Muscle of leg (tissue), 11 donors: ENCODE data around the gene RRP7A. TPM values are rescaled to one million over a fixed set of nuclear protein-coding genes. Genes with fewer than 3 reads are reported as not detected.
"Not testable (repeated sequence)": the region's sequence is repeated elsewhere in the genome, so short reads cannot be mapped to it uniquely, and the experiment has no call there.

ENCODE experiments used
- DNase-seq: peaks from one replicate; pipeline ENCODE4 v3.0.0; 2013
- H3K27ac ChIP-seq: one replicate; pipeline ENCODE4 v1.5.1; 2013; ENCODE audit warnings: mild to moderate bottlenecking, low read length, control low read depth
- H3K27me3 ChIP-seq: one replicate; pipeline ENCODE4 v1.6.1; 2013; ENCODE audit warnings: low read length; ENCODE audit not compliant: control insufficient read depth, insufficient read depth
- H3K36me3 ChIP-seq: one replicate; pipeline ENCODE4 v1.6.1; 2013; ENCODE audit warnings: low read length; ENCODE audit not compliant: control insufficient read depth, insufficient read depth
- H3K4me1 ChIP-seq: one replicate; pipeline ENCODE4 v1.6.1; 2013; ENCODE audit warnings: low read length; ENCODE audit not compliant: control insufficient read depth, insufficient read depth
- H3K4me3 ChIP-seq: one replicate; pipeline ENCODE4 v1.5.1; 2013; ENCODE audit warnings: low read length, control low read depth
- H3K9me3 ChIP-seq: replicated peaks from 2 replicates; pipeline ENCODE4 v1.6.1; 2013; ENCODE audit warnings: low read depth, low read length; ENCODE audit not compliant: control insufficient read depth
- WGBS: methylation state at CpG from one replicate; pipeline ENCODE4 v1.1.5; 2013; ENCODE audit warnings: missing lambda C conversion rate; ENCODE audit not compliant: insufficient coverage; 5-methylcytosine and 5-hydroxymethylcytosine counted together
- polyA plus RNA-seq, 8 donors: library from polyadenylated mRNA; unstranded; fragments of 120-200 nt; gene quantifications; one replicate each; pipeline versions ENCODE4 v1.2.1 to v1.2.3, GENCODE V29; 2013; ENCODE audit warnings: inconsistent platforms in 1 of 8, low replicate concordance in 1 of 8; ENCODE audit not compliant: insufficient read length in 8 of 8, insufficient read depth in 1 of 8
- total RNA-seq: library from RNA; stranded (reverse); fragments of 120-200 nt; gene quantifications from one replicate; pipeline ENCODE4 v1.2.4, GENCODE V29; 2013

RRP7A gene
- total and polyA plus RNA-seq, 9 donors, result 17.9 to 33.8 (median 21.9) TPM

DNA sequence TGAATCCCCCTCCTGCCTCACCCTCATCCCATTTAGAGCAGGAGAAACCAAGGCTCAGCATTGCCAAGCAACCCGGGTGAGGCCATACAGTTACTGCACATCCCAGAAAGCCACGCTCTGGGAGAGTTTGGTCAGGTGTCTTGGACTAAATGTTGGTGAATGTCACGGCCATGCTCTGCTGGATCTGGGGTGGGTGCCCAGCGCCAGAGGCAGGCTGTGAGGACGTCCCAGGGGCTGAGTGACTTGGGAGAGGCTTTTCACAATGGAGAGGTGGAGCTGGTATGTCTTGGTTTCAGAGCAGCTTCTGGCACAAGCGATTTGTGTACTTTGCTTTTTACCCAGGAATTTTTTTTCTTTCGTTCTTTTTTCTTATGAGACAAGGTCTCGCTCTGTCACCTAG is 40.8 kb upstream of the RRP7A start:
- no peaks in the 10 kb centered on the region for H3K9me3 ChIP-seq
- no peak overlapping the region for H3K4me3 ChIP-seq
- no peaks in the 10 kb centered on the region for H3K36me3 ChIP-seq
- H3K4me1 ChIP-seq, result peaks cover 16% of the 10 kb centered on the region
- no peaks in the 10 kb centered on the region for H3K27me3 ChIP-seq
- DNase-seq, result no peak
- WGBS, result 83% methylated on average over 7 of the region's 8 CpGs
- no peak overlapping the region for H3K27ac ChIP-seq

GRCh38 chr22:42553475-42554361 is 34.1 kb upstream of the RRP7A start, which contains the start of gene SERHL2:
Gene SERHL2 (plus strand): TSS chr22:42553956. CDS start chr22:42554021, 65 bp downstream.
- Histone ChIP-seq H3K27me3 (peaks cover 14% of the 10 kb centered on the region), H3K9me3 (no peaks in the 10 kb centered on the region), H3K36me3 (no peaks in the 10 kb centered on the region), H3K4me1 (peaks cover 8% of the 10 kb centered on the region), H3K27ac (no peak within 1 kb of the TSS), H3K4me3 (peak within 1 kb of the TSS; percentile 53)
- DNase-seq, result peak; percentile 94
- 1% methylated on average over 60 of the region's 75 CpGs for WGBS

DNA sequence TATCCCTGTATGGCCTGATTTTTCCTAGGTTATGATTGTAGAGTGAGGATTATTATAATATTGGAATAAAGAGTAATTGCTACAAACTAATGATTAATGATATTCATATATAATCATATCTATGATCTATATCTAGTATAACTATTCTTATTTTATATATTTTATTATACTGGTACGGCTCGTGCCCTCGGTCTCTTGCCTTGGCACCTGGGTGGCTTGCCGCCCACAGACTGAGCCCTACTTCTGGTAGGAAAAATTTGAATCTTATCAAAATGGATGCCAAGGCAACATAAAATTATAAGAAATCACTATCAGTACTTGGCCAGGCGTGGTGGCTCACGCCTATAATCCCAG is 32.7 kb upstream of the RRP7A start:
- H3K4me1 ChIP-seq, H3K27ac ChIP-seq, H3K36me3 ChIP-seq, DNase-seq, H3K9me3 ChIP-seq, H3K4me3 ChIP-seq: not testable (repeated sequence)
- WGBS, result 95% methylated on average over 2 of the region's 6 CpGs
- peaks cover 14% of the 10 kb centered on the region for H3K27me3 ChIP-seq

- no peak for DNase-seq
- H3K9me3 ChIP-seq, result no peaks in the 10 kb centered on the region
- H3K27ac ChIP-seq, result no peak overlapping the region
- H3K4me1 ChIP-seq, result peaks cover 8% of the 10 kb centered on the region
- 70% methylated on average over 9 of the region's 11 CpGs for WGBS
- peaks cover 14% of the 10 kb centered on the region for H3K27me3 ChIP-seq
- H3K36me3 ChIP-seq, result no peaks in the 10 kb centered on the region
- H3K4me3 ChIP-seq, result no peak overlapping the region
Observed at GRCh38 chr22:42549331-42550060, 29.9 kb upstream of the RRP7A start.

DNA sequence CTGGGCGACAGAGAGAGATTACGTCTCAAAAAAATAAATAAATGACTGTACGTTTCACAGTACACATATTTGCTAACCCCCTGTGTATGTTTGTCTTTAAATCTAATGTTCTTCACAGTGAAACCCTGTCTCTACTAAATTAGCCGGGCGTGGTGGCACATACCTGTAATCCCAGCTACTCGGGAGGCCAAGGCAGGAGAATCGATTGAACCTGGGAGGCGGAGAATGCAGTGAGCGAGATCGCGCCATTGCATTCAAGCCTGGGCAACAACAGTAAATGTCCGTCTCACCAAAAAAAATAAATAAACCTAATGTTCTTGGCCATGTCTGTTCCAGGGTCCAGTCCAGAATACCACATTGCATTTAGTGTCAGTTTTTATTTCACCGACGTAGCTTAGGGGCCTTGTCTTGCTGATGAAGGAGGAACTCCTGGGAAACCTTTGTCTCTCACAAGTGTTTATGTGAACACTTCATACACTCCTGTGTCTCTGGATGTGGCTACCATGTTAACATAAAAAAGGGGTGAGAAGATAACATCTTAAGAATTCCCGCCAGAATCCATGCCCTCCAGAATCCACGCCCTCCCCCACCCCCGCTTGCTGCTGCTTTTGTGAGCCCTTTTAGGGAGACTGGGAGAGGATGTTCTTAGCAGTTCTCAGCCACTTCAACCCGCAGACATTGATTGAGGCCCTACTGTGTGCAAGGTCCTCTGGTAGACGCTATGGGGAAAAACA is 29.2 kb upstream of the RRP7A start:
- no peaks in the 10 kb centered on the region for H3K9me3 ChIP-seq
- WGBS, result 89% methylated on average over 12 of the region's 19 CpGs
- no peak overlapping the region for H3K4me3 ChIP-seq
- H3K27ac ChIP-seq, result no peak overlapping the region
- H3K36me3 ChIP-seq, result no peaks in the 10 kb centered on the region
- H3K27me3 ChIP-seq, result peaks cover 10% of the 10 kb centered on the region
- H3K4me1 ChIP-seq, result peaks cover under 1% of the 10 kb centered on the region
- no peak for DNase-seq

DNA sequence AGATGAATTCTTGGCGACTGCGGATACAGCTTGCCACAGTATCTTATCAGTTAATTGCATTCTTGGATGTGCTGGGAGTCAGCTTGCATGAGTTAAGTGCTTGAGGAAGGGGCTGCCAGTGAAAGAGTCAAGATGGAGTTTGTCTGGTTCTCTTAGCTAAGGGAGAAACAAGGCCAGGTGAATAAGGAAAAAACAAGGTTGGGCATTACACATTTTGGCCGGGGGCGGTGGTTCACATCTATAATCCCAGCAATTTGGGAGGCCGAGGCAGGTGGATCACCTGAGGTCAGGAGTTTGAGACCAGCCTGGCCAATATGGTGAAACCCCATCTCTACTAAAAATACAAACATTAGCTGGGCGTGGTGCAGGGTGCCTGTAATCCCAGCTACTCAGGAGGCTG is 28.5 kb upstream of the RRP7A start:
- H3K4me3 ChIP-seq, H3K9me3 ChIP-seq, DNase-seq, H3K4me1 ChIP-seq, H3K27ac ChIP-seq, H3K36me3 ChIP-seq: not testable (repeated sequence)
- peaks cover 10% of the 10 kb centered on the region for H3K27me3 ChIP-seq
- WGBS, result 76% methylated on average over 3 of the region's 6 CpGs

DNA sequence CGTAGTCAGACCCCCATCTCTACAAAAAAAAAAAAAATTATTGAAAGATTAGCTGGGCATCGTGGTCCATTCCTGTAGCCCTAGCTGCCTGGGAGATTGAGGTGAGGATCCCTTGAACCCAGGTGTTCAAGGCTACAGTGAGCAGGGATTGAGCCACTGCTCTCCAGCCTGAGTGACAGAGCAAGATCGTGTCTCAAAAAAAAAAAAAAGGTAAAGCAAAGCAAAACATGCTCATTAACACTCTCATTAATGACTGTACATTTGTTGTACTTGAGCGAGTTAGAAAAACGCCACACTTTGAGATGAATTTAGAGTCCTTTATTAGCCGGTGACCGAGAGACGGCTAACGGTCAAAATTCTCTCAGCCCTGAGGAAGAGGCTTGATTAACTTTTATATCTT is 28.0 kb upstream of the RRP7A start:
- H3K4me1 ChIP-seq, result no peaks in the 10 kb centered on the region
- H3K4me3 ChIP-seq, result no peak overlapping the region
- H3K27me3 ChIP-seq, result peaks cover 10% of the 10 kb centered on the region
- H3K9me3 ChIP-seq, result no peaks in the 10 kb centered on the region
- no peak for DNase-seq
- WGBS, result 73% methylated on average over 7 of the region's 9 CpGs
- no peak overlapping the region for H3K27ac ChIP-seq
- no peaks in the 10 kb centered on the region for H3K36me3 ChIP-seq

GRCh38 chr22:42544686-42545085 is 25.1 kb upstream of the RRP7A start:
- DNase-seq, result no peak
- Histone ChIP-seq H3K27me3 (peaks cover 7% of the 10 kb centered on the region), H3K36me3 (no peaks in the 10 kb centered on the region), H3K4me1 (no peaks in the 10 kb centered on the region), H3K27ac (no peak overlapping the region), H3K4me3 (no peak overlapping the region), H3K9me3 (no peaks in the 10 kb centered on the region)
- WGBS, result 22% methylated on average over 1 of the region's 2 CpGs

DNA sequence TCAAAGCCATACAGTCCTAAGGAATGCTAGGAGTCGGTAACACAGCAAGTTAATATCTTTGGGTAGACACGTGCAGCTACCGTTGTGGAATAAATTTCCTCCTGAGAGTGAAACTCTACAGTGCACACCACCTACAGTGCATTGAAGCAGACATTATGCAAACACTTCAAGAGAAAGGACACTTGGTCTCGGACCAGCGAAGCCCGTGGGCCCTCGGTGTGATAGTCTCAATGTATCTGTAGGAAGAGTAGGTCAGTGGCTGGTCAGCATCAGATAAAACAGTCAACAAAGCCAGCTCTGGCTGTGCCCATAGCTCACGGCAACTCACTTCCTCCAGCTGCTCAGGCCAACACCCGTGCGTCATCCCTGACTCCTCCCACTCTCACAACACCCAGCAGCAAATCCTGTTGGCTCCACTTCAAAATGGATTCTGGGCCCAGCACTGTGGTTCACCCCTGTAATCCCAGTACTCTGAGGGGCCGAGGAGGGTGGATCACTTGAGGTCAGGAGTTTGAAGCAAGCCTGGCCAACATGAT is 19.7 kb upstream of the RRP7A start:
- H3K27ac ChIP-seq, H3K4me3 ChIP-seq, H3K27me3 ChIP-seq, DNase-seq, H3K4me1 ChIP-seq, H3K36me3 ChIP-seq, H3K9me3 ChIP-seq: not testable (repeated sequence)
- WGBS, result no CpG with 5 or more reads among the region's 11 CpGs
